DMS53 treated with DMSO at 0.1 percent for 48 hours (cell line): ENCODE results near the gene PKN3.
"Not testable (repeated sequence)": the region's sequence is repeated elsewhere in the genome, so short reads cannot be mapped to it uniquely, and the experiment has no call there.

ENCODE experiments used
- DNase-seq: peaks from one replicate; lab custom pipeline; 2025; ENCODE audit not compliant: unreplicated experiment; lab: John Stamatoyannopoulos, UW

The PKN3 gene

GRCh38 chr9:128690684-128691034, 11.6 kb upstream of the PKN3 start:
- no peak for DNase-seq

GRCh38 chr9:128693738-128694137, 8.6 kb upstream of the PKN3 start:
- not testable (repeated sequence) for DNase-seq

GRCh38 chr9:128694344-128694743, 8.0 kb upstream of the PKN3 start:
- DNase-seq: no peak

GRCh38 chr9:128696923-128697707, 5.2 kb upstream of the PKN3 start:
- no peak for DNase-seq

- not testable (repeated sequence) for DNase-seq
Measured at GRCh38 chr9:128699096-128699795, 3.1 kb upstream of the PKN3 start.

GRCh38 chr9:128701227-128701854, 962 bp upstream of the PKN3 start:
- no peak for DNase-seq

GRCh38 chr9:128702949-128703615, 779 bp downstream of the PKN3 start:
- DNase-seq: no peak

GRCh38 chr9:128703616-128704355, 1.5 kb downstream of the PKN3 start:
- DNase-seq: no peak

- no peak for DNase-seq
Measured at GRCh38 chr9:128704356-128704670, 2.0 kb downstream of the PKN3 start.

- no peak for DNase-seq
Measured at GRCh38 chr9:128705051-128705965, 3.0 kb downstream of the PKN3 start.

GRCh38 chr9:128706045-128706444, 3.7 kb downstream of the PKN3 start:
- DNase-seq: no peak

- no peak for DNase-seq
Measured at GRCh38 chr9:128706671-128707381, 4.5 kb downstream of the PKN3 start.

GRCh38 chr9:128707446-128707845, 5.1 kb downstream of the PKN3 start:
- DNase-seq: no peak

GRCh38 chr9:128712451-128713410, 10.4 kb downstream of the PKN3 start:
- no peak for DNase-seq

GRCh38 chr9:128713411-128713780, 11.1 kb downstream of the PKN3 start:
- no peak for DNase-seq

- no peak for DNase-seq
Measured at GRCh38 chr9:128713941-128714573, 11.8 kb downstream of the PKN3 start.

GRCh38 chr9:128714586-128715435, 12.5 kb downstream of the PKN3 start:
- no peak for DNase-seq
